HG03097 (cell line): ENCODE data around the gene MBNL3.

Source experiments
- ATAC-seq: cut with Tn5 transposase; IDR thresholded peaks from one replicate; pipeline ENCODE4 v1.9.1; 2021; ENCODE audit not compliant: unreplicated experiment, low FRiP score

The MBNL3 gene

GRCh38 chrX:132425744-132426318 is 63.0 kb downstream of the MBNL3 start:
- ATAC-seq, result no peak

- no peak for ATAC-seq
These were observed 65.5 kb downstream of the MBNL3 start for GRCh38 chrX:132423323-132423722.

- no peak for ATAC-seq
These were observed 73.8 kb downstream of the MBNL3 start for GRCh38 chrX:132415012-132415411.

DNA sequence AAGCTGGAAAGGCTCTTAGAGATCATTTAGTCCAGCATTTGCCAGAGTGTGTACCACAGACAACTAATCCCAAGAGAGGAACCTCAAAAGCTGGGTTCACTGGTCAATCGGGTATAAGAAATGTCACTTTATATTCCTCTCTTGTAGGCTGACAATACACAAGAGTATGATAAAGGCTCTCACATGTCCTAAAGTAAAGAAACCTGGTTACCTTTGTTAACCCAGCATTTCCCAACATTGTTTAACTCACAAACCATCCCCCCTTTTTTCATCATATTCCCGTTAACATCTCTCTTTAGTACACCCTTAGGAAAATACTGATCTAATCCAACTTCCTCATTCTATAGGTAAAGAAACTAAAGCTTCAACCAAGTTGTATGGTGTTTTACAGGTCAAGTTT is 74.4 kb downstream of the MBNL3 start:
- no peak for ATAC-seq

GRCh38 chrX:132413459-132413858 is 75.4 kb downstream of the MBNL3 start:
- ATAC-seq, result no peak

- ATAC-seq, result no peak
These were observed 76.6 kb downstream of the MBNL3 start for GRCh38 chrX:132412208-132412607.

- ATAC-seq, result no peak
These were observed 77.4 kb downstream of the MBNL3 start for GRCh38 chrX:132411310-132411977.

- ATAC-seq, result no peak
These were observed 78.9 kb downstream of the MBNL3 start for GRCh38 chrX:132409780-132410556.

DNA sequence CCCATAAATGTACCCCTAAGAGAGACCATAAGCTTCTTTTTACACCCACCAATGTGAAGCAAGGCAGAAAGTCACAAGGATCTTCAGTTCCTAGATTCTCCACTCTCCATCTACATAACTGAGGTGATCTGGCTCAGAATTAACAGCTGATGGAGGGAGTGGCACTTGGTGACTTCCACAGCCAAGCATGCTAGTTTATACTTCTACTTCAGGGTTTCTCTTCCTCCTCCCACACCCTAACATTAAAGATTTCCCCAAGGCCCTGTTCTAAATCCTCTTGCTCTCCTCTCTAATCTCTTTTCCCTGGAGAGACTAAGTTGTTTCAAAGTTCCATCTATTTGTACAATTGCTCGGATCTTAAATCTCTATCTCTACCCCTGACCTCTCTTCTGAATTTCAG is 81.1 kb downstream of the MBNL3 start:
- ATAC-seq, result no peak

DNA sequence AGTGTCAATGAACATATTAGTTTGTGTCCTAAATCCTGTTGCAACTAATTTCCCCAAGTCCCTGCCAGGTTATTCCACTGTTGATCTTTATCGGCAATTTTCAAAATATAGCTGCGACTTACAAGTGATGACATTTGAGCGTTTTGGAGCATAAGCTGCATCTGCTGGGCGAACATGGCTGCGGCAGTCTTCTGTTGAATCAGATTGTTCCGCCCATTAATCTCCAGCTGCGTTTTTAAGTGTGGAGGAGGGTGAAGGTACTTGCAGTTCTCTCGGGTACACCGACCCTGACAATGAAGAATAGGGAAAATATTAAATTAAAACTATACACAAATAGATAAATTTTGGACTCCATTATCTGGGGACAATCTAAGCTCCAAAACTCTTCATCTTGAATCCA is 82.7 kb downstream of the MBNL3 start:
- ATAC-seq, result no peak

DNA sequence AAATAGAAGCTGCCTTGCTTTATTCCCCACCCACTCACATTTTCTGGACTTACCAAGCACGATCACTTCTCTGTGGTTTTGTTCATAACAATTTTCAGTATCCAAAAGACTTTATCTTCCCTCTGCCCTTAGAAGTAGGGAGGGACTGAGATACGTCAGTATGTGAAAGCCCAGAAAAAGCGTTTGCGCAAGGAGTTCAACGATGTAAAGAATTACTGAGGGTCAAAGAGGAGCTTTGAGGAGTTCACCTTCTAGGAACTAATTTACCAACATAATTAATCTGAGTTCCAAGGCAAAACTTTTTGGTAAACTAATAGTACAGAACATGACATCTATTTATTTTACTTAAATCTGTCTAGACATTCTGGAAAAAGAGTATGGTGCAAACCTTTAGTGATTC is 84.6 kb downstream of the MBNL3 start:
- no peak for ATAC-seq

- no peak for ATAC-seq
These were observed 86.9 kb downstream of the MBNL3 start for GRCh38 chrX:132401935-132402334.

DNA sequence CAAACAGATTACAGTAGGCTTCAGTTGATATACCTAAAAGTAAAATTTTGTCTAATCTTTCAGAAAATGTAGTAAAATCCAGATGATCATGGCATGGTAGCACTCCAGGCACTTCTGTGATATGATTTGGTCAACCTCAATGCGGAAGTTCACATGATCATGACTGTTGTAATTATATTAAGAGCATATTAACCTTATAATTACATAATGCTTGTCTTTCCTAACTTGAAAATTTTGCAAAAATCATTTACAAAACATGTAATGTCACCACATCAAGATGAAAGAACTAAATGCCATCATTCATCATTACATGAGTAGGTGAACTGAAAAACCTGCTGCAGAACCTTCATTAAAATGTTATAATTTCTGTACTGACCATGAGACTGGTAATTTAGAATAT is 88.1 kb downstream of the MBNL3 start:
- no peak for ATAC-seq

GRCh38 chrX:132395645-132396044 is 93.2 kb downstream of the MBNL3 start:
- no peak for ATAC-seq

DNA sequence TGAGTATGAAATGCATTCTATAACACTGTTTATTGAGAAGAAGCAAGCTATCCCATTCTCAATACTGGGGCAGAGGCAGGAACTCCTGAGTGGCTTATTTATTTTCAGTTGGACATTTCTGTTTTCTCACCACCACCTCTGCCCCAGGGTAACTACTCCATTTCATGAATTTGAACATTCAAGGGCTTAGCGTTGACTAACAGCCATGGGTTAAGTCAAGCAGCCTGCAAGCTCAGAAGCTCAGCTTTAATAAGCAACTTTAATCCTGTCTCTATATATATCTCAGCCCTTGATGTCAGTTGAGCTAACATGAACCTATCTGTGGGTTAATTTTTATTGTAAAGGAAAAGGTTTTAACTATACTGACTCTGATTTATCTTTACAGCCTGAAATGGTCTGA is 93.8 kb downstream of the MBNL3 start:
- ATAC-seq, result no peak

DNA sequence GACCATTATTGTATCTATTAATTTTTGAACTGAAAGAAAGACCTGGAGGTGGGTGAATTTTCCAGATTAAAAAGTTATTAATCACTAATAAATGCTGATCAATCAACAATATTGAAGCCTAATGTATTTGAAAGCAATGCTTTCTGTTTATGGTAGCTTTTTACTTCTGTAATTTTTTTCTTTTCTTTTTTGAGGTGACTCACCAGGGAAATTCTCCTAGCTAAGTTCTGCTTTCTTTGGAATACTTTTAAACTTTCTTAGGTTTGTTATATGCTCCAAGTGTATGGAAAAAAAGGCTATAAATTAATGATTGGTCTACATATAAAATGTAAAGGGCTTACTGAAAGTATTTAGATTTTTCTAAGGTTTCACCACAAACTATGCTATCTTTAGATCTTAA is 94.2 kb downstream of the MBNL3 start:
- no peak for ATAC-seq

DNA sequence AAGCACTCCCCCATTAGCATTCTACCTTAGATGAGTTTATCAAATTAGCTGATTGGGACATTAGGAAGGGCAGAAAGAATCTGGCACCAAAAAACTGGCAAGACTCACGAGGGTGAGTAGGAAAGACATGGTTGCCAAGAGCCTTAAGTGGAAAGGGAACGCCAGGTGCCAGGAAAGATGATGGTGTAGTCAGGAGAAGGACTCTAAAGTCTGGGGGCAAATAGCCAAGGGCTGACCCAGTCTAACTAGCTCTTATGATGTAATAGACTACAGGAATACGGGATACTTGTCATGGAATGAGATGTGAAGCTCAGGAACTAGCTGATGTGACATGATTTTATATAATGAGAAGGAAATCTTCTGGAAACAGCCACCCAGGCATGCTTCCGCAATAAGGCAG is 94.8 kb downstream of the MBNL3 start:
- no peak for ATAC-seq

DNA sequence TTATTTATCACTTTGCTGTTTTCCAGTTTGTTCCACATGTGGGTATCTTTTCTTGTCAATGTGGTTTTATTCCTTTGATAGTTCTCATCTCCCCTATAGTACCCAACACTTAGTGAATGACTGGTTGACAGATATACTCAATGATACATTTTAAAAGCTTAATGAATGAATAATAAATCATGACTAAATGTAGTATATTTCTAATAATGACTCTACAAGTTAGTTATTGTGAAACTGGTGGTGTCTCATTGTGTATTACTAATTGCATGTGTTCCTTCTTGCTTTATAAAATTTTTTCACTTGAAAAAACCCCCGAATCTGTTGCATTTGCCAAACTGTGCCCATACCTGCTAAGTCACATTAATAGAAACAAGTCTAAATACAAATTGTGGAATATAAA is 95.4 kb downstream of the MBNL3 start:
- ATAC-seq, result no peak

DNA sequence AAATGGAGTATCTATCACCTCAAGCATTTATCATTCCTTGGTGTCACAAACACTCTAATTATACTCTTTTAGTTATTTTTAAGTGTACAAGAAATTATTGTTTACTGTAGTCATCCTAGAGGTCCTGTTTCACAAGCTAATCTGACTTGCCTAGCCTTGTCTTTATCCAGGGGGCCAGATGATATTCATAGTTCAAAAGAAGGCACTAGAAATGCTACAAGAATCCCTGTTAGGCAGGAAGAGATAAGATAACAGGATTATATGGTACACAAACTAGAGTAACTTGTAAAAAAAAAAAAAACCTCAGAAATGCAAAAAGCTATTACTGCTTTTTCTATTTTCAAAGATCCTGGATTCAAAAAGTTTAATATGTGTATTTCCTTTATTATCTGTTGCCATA is 95.8 kb downstream of the MBNL3 start:
- no peak for ATAC-seq

DNA sequence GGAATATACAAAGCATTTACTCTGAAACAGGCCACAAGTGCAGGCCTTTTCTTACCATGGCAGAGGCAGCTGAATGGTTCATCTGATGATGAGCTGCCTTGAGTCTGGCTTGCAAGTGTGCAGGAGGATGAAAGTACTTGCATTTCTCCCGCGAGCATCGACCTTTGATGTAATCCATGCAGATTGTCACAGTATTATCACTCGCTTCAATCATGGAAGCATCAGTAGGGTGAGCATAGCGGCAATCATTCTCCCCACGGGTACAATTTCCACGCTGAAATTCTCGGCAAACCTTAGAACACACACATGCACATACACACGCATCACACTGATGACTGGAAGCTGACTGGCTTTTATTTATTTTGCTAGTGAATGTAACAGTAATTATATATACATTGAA is 98.0 kb downstream of the MBNL3 start:
- no peak for ATAC-seq

DNA sequence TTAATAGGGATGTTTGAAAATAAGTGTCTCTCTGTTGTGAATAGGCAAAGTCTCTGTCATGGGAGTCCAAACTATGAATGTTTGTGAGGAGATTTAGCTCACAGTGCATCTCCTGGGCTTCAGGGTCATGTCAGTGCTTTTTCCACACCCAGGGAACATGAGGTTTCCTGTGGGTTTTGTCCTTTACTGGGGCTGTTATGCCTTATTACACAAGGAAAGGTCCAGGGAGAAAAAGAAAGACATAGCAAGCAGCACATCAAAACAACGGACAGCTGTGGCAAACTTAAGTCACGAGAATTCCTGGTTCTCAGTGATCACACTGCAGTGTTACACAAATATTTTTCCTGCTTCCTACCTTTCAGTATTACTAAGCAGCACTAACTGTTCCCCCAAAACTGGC is 99.4 kb downstream of the MBNL3 start:
- ATAC-seq, result no peak

GRCh38 chrX:132388371-132388770 is 100.5 kb downstream of the MBNL3 start:
- no peak for ATAC-seq
